HT-29 (cell line): ENCODE results near the gene ARHGAP5. TPM values are rescaled to one million over a fixed set of nuclear protein-coding genes. Genes with fewer than 3 reads are reported as not detected.

ENCODE experiments used
- DNase-seq: peaks from one replicate; pipeline ENCODE4 v3.0.0-alpha.2; 2015; ENCODE audit warnings: low spot score
- total RNA-seq: library from RNA; depleted of rRNA; stranded (reverse); fragments of >200 nt; shearing (Covaris generic); gene quantifications from 2 replicates; pipeline ENCODE4 v1.2.3, GENCODE V29; 2014; rRNA removed

ARHGAP5 gene, protein sequence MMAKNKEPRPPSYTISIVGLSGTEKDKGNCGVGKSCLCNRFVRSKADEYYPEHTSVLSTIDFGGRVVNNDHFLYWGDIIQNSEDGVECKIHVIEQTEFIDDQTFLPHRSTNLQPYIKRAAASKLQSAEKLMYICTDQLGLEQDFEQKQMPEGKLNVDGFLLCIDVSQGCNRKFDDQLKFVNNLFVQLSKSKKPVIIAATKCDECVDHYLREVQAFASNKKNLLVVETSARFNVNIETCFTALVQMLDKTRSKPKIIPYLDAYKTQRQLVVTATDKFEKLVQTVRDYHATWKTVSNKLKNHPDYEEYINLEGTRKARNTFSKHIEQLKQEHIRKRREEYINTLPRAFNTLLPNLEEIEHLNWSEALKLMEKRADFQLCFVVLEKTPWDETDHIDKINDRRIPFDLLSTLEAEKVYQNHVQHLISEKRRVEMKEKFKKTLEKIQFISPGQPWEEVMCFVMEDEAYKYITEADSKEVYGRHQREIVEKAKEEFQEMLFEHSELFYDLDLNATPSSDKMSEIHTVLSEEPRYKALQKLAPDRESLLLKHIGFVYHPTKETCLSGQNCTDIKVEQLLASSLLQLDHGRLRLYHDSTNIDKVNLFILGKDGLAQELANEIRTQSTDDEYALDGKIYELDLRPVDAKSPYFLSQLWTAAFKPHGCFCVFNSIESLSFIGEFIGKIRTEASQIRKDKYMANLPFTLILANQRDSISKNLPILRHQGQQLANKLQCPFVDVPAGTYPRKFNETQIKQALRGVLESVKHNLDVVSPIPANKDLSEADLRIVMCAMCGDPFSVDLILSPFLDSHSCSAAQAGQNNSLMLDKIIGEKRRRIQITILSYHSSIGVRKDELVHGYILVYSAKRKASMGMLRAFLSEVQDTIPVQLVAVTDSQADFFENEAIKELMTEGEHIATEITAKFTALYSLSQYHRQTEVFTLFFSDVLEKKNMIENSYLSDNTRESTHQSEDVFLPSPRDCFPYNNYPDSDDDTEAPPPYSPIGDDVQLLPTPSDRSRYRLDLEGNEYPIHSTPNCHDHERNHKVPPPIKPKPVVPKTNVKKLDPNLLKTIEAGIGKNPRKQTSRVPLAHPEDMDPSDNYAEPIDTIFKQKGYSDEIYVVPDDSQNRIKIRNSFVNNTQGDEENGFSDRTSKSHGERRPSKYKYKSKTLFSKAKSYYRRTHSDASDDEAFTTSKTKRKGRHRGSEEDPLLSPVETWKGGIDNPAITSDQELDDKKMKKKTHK (N-terminal part only)
- total RNA-seq = 30.3 and 31.0 TPM in 2 replicates

DNA sequence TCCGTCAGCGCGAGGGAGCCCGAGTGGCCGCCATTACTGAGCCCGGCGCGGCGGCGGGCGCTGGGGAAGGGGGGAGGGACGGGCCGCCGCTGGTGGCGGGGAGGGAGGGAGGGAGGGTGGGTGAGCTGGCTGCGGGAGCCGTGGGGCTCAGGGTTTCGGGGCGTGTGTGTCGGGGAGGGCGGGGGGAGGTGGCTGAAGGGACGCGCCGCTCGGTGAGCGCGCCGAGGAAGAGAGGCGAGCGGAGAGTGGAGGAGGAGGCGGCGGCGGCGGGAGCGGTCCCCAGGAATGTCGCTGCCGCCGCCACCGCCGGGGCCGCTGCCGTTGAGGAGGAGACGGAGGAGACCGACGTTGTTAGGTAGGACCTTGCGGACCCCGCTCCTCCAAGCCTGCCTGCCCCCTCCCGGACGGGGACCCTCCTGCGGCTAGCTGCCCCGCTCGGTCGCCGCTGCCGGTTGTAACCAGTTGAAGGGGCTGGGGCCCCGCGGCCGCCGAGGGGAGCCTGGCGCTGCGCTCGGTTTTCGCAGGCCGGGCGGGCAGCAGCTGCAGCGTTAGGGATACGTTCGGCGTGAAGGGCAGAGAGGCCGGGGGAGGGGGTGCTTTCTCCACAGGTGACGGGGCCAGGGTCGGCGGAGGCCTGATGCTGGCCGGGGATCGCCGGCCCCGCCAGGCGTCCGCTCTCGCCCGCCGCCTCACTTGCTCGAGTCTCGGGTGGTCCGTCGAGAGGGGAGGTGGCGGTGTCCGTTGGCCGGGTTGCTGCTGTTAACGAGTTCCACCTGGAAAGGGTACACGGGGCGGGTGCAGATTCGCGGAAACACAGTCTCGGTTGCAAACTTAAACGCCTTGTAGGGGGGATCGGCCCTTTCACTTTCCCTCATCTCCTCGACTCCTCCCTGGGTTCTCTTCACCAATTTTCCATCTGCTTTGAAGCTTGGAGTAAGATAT is at the start of gene ARHGAP5:
Gene ARHGAP5, plus strand, starts transcription at position 224 of the 942 bp plus-strand sequence. CDS start 13,366 bp downstream, outside the sequence.
- no peak for DNase-seq

DNA sequence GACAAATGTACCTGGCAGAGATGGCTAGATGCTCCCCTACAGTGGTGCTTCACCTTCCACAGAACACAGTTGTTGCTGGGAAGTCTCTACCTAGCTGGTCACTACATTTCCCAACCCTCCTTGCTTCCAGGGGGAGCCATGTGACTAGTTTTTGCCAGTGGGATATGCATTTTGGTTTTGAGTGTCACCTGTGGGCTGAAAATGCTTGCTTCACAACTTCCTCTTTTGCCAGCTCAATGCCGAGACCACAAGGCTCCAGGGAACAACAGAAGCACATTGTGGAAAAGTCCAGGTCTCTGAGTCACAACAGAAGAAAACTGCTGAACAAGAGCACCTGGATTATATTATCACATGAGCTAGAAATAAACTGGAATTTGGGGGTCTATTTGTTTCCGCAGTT is 48.5 kb upstream of the ARHGAP5 start:
- no peak for DNase-seq

DNA sequence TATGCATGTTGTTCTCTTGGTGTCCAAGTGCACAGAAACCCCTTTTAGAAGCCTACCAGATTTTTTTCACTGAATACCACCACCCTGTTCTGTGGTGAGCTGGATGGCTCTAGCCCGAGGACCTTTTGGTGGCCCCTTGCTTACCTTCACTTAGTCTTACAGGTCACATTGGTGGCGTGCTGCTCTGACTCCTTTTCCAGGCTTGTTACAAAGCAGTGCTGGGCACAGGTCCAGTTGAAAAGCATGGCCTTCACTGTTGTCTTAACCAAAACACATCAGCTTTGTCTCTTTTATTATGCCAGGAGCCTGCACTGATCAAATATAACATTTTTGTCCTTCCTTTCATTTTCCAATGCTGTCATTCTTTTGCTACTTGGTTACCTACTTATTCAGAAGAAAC is 43.6 kb upstream of the ARHGAP5 start:
- DNase-seq = no peak

DNA sequence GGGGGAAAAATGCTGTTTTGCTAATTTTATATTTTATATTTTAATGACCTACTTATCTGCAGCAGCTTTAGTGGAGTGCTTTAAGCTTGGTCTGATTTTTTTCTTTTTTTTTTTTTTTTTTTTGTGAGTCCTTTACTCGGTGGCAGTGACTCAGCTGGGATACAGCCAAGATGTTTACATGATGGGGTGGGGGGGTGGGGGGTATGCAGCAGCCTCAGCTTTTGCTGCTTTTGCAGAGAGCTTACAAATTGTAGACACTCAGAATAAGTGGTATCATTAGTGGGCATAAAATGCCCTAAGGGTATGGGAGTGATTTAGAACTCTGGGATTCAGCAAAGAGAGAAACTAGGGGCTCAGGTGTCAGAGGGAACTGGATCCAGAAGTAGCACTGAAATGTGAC is 38.2 kb upstream of the ARHGAP5 start:
- no peak for DNase-seq

DNA sequence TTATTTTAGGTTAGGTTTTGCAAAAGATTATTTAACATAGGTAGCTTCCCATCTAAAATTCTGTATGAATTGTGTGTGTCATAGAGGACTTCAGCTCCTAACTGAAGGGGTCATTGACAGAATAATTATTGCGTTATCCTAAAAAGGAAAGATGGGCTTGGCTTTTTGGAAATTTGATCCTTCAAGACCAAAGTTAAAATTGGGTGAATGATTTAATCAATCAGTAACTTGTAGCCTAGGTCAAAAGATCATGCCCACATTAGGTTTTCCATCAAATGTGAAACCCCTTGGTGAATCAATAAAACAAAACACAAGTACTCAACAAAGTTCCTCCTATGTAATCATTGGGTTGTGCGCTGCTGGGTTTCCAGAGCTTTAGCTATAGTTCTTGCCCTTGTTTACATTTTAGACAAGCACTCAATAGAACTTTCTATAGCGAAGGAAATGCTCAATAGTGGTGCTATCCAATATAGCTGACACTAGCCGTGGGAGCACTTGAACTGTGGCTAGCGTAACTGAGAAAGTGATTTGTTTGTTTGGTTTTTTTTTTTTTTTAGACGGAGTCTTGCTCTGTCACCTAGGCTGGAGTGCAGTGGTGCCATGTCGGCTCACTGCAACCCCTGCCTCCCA is 37.6 kb upstream of the ARHGAP5 start:
- no peak for DNase-seq

DNA sequence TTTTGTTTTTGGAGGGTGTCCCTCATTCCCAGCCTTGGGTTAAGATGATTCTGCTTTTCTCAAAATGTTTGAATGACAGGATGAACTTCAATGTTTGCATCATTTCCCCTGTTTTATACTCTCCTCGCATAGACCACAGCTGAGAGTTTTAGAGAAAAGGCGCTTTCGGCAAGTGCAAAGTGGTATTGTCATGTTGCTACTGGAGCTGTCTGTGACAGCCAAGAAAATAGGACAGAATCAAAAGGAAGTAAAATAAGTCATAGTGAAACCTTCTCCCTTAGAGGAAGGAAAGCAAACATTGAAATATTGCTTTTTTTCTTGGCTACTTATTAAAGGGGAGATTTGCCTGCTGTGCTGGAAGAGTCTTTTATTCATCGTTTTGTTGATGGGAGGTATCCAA is 33.5 kb upstream of the ARHGAP5 start:
- peak; percentile 5 for DNase-seq

DNA sequence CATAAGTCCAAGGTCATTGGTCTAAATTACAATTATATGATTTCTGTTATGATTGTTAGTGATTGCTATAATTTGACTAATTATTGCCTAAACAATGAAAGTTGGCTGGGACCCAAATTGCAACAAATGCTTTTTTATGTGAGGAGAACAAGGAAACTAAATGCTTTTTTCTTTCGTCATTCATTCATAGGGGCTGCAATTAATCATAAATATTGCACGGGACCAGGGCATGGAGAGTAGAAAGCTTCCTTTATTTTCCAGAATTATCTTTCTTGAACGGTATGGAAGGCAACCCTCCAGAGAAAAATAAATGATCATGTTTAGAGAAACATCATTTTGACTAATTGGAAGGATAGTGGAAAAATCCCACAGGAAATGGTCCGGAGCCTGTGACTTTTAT is 32.6 kb upstream of the ARHGAP5 start:
- DNase-seq = peak; percentile 3

DNA sequence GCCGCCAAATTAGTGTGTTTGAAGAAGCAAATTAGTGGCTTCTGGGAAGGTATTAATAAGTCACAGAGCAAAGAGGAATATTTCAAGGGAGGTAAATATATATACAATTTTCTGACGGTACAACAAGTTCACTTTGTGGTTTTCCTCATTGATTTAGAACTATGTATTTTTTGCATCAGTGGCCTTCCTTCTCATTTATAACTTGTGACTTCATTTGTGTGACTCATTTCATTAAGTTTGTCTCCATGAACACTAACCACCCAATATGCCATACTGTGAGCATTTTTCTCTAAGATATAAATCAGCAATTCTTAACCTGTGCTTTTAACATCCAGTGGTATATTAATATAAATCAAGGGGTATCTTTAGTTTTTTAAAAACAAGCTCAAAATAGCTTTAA is 29.3 kb upstream of the ARHGAP5 start:
- DNase-seq = no peak

DNA sequence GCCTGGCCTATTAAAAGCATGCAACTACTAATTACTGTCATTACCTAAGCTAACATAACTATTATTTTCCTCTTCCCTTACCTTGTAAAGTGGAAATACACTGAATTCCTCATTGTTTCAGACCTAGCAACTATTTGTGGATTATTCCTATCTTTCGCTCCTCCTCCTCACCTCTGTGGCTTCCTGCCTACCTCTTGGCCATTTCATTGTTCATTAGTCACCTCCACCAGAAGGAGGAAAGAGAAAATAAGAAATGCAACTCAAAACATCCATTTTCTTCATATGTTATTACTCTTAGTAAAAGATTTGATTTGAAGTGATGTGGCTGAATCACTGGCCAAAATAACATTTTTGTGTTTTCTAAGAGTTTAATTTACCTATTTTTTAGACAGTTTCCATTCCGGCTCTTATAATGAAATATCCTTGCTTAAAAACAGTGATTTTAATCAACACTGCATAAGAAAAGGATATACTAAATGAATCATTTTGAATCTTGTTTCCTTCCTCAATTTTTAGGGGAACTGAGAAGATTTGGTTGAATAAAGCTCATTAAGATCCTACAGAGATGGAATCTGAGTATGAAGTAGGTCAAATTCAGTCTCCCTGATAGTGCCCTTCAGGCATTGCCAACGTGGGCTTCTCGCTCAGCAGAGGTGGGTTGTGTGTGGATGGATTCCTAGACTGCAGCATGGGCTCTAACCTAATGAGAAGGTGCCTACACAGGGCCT is 27.6 kb upstream of the ARHGAP5 start:
- DNase-seq = no peak

DNA sequence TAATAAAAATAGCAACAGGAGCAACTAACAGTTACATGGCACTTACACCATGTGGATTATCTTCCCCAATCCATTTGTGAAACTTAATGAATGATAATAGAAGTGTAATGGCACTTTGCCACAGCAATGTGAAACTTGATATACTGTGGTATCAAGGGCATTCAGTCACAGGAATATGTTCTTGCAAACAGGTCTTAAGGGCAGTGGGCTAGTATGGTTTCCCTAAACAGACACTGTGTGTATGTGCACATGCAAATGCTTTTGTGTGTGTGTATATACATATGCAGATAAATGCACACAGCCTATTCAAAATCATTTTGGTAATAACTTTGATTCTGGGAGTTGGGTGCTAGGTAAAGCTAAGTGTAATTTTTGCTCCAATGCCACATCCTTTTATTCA is 26.2 kb upstream of the ARHGAP5 start:
- no peak for DNase-seq

DNA sequence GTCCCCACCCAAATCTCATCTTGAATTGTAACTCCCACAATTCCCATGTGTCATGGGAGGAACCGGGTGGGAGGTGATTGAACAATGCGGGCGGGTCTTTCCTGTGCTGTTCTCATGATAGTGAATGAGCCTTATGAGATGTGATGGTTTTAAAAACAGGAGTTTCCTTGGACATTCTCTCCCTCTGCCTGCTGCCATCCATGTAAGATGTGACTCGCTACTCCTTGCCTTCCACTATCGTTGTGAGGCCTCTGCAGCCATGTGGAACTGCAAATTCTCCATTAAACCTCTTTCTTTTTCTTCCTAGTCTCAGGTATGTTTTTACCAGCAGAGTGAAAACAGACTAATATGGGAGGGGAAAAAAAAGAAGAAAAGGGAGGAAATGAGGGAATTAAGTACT is 22.6 kb upstream of the ARHGAP5 start:
- DNase-seq = no peak

DNA sequence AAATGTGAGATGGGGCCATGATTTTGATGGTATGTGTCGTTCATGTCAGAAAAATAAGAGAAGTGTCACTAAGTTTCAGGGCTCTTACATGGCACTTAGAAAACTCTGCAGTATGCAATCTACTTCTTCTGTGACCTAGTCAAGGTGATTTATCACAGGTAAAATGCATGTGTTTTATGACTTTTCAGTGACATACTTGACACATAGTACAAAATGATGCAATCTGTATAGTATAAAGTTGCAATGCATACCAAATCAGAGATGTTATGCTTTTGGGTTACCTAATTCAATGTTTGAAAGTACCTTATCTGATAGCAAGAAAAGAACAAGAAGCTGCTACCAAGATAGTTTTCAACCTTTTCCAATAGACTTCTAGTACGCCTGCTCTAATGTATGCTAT is 21.9 kb upstream of the ARHGAP5 start:
- no peak for DNase-seq

DNA sequence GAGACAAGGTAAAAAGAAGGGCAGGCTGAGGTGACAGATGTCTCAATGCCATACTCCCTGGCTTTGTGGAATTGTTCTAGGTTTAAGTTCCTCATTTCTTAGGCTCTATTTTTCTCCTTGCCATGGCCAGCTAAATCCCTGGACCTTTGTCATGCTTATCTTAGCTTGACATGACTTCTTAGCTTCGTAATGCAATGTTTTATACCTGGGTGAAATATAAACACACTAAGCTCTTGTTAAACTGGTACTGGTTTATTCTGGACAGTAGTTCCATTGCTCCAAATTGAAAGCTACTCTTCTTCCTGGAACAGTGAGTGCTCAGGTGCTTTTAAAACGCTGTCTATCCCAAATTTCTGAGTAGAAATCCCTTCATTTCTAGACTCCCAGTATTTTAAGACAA is 17.4 kb upstream of the ARHGAP5 start:
- DNase-seq = no peak

DNA sequence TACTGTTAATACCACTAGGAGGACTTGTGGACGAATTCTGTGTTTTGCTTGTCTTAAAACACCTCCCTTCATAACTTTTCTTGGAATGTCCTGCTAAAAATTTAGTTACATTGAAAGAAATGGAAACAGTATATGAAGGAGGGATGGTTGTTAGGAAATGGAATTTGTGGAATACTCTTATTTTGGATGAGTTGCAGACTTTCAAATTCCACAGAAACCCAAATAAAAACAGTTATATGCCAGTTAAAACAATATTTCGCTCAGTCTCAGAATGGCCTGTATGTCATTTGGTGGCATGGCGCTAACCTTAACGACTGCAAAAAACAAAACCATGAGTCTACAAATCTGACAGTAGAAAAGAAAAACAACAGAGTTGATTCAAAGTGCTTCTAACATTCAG is 12.2 kb upstream of the ARHGAP5 start:
- DNase-seq = no peak

DNA sequence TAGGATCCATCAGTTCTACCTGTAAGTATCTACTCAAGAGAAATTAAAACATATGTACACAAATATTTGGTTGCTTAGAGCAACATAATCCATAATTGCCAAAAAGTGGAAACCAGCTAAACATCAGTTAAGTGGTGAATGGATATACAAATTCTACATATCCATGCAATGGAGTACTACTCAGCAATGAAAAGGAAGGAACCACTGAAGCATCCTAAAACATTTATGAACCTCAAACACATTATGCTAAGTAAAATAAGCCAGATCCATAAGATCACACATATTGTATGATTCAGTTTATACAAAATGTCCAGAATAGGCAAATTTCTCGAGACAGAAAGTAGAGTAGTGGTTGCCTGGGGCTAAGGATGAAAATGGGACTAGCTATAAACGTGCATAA is 8.4 kb upstream of the ARHGAP5 start:
- no peak for DNase-seq

DNA sequence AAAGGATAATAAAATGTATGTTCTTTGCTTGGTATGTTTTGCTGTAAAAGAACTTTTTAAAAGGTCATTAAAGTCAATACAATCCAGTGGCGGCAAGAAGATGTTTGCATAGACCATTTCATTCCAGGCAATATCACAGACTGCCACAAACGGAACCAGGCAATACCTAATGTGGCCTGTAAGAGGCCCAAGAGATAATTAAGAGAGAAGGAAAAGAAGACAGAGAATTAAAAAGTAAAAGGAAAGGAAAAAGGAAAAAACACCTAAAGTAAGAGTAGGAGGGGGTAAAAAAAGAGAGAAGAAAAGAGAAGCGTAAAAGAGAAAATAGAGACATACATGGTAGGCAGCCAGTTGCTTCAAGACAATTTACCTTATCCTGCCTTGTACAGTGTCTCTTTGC is 6.8 kb upstream of the ARHGAP5 start:
- no peak for DNase-seq

DNA sequence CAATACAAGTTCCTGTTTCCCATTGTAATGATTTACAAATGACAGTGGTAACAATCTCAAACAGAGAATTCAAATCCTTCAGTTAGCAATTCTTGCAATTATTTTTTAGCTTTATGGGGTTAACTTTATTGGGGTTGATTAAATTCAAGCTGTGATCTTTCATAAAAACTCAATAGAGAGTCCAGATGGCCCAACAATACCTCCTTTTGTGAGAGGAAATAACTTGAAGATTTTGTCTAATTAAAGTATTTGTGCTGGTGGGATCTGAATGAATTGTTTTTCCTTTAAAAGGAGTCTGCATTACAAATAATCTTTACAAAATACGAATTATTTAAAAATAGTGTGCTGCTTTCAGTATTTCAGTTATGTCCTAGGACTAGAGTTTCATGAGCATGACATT is 4.4 kb upstream of the ARHGAP5 start:
- no peak for DNase-seq

DNA sequence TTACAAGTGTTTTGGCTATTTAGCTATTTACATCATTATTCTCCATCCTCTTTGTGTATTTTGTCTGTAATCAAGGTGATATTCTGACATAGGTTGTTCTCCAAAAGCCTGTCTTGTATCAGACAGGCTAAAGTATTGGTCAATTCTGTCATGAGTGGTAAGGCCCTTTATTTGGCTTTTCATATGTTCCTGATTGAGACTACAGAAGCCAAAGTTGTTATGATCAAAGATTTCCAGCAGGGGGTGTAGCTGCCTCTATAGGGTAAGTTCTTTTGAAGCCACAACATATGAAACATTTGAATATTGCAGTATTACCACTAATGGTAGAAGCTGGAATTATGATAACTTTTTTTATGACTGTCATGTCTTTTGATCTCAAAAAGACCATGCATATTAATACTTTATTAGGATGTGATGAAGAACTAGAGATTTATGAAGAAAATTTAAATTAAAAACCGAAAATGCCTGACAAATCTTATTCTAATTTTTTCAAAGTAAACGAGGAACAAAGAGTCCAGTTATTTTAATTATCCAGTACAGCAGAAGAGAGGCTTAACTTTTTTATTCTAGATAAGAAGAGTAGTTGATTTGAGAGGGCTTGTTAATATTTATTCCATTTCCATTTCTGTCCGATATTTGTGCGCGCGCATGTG is 3.4 kb upstream of the ARHGAP5 start:
- DNase-seq = peak; percentile 88
